ENCODE measurements around the gene BZW1.

DNA sequence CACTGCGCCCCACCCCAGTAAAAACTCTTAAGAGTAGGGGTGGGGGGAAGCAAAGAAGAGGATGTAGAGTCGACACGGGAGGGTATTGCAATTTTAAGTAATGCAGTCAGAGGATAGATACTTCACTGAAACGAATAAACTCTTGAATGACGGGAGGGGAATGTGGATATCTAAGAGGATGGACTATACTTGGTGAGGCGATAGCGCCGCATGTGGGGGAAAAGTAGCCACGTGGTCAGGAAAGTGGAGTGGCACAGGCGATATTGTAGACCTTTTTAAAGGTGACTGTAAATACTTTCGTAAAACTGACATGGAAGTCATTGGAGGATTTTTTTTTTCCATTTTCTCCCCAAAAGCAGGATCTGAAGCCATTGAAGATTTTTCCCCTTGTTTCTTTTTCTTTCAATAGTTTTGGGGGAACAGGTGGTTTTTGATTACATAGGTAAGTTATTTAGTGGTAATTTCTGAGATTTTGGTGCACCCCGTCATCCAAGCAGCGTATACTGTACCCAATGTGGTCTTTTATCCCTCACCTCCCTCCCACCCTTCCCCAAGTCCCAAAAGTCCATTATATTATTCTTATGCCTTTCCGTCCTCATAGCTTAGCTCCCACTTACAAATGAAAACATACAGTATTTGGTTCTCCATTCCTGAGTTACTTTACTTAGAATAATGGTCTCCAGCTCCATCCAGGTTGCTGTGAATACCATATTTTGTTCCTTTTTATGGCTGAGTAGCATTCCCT, 39.0 kb downstream of the BZW1 start:
- no peak for TF ChIP-seq EZH2 (IDR thresholded peaks at IDR 0.05; ENCODE audit: borderline replicate concordance, low read depth, low read length, severe bottlenecking)
- TF ChIP-seq, protein P1, sequence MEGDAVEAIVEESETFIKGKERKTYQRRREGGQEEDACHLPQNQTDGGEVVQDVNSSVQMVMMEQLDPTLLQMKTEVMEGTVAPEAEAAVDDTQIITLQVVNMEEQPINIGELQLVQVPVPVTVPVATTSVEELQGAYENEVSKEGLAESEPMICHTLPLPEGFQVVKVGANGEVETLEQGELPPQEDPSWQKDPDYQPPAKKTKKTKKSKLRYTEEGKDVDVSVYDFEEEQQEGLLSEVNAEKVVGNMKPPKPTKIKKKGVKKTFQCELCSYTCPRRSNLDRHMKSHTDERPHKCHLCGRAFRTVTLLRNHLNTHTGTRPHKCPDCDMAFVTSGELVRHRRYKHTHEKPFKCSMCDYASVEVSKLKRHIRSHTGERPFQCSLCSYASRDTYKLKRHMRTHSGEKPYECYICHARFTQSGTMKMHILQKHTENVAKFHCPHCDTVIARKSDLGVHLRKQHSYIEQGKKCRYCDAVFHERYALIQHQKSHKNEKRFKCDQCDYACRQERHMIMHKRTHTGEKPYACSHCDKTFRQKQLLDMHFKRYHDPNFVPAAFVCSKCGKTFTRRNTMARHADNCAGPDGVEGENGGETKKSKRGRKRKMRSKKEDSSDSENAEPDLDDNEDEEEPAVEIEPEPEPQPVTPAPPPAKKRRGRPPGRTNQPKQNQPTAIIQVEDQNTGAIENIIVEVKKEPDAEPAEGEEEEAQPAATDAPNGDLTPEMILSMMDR (IDR thresholded peaks at IDR 0.05; ENCODE audit: borderline replicate concordance, extremely low read depth, low read length, poor library complexity, severe bottlenecking) = no peak
